ENCODE measurements around the gene ARHGEF17.

ARHGEF17 gene

DNA sequence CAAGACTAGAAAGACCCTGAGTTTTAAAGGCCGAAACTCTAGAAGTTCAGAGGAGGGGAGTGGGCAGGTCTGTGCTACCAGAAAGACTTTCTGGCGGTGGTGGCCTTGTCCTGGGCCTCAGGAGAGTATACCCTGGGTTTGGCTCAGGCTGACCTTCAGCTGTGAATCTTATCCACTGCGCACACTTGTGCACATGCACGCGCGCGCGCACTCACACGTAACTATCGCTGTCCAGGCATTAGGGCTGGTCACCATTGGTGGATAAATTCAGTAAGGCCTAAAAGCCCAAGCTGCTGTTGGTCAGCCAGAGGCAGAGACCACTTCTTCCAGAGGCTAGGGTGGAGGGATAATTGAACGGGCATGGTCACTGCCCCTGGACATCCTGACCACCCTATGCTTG, 25.1 kb downstream of the ARHGEF17 start:
- ChIA-PET POLR2A (ENCODE audit: low non-redundant PET) (no interaction called here), CTCF (interaction anchor here (2.9 to 5.3 kb wide), 2 partner anchors 20 to 27 kb away, joined by 16 to 79 read pairs; no protein-coding TSS in a partner anchor)
- DNase-seq (ENCODE audit: low spot score) = no peak
- peak overlapping the region; percentile 73 for H3K27ac ChIP-seq
- TF ChIP-seq, protein P1, sequence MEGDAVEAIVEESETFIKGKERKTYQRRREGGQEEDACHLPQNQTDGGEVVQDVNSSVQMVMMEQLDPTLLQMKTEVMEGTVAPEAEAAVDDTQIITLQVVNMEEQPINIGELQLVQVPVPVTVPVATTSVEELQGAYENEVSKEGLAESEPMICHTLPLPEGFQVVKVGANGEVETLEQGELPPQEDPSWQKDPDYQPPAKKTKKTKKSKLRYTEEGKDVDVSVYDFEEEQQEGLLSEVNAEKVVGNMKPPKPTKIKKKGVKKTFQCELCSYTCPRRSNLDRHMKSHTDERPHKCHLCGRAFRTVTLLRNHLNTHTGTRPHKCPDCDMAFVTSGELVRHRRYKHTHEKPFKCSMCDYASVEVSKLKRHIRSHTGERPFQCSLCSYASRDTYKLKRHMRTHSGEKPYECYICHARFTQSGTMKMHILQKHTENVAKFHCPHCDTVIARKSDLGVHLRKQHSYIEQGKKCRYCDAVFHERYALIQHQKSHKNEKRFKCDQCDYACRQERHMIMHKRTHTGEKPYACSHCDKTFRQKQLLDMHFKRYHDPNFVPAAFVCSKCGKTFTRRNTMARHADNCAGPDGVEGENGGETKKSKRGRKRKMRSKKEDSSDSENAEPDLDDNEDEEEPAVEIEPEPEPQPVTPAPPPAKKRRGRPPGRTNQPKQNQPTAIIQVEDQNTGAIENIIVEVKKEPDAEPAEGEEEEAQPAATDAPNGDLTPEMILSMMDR (conservative IDR thresholded peaks at IDR 0.05; ENCODE audit: low read depth) = no peak

DNA sequence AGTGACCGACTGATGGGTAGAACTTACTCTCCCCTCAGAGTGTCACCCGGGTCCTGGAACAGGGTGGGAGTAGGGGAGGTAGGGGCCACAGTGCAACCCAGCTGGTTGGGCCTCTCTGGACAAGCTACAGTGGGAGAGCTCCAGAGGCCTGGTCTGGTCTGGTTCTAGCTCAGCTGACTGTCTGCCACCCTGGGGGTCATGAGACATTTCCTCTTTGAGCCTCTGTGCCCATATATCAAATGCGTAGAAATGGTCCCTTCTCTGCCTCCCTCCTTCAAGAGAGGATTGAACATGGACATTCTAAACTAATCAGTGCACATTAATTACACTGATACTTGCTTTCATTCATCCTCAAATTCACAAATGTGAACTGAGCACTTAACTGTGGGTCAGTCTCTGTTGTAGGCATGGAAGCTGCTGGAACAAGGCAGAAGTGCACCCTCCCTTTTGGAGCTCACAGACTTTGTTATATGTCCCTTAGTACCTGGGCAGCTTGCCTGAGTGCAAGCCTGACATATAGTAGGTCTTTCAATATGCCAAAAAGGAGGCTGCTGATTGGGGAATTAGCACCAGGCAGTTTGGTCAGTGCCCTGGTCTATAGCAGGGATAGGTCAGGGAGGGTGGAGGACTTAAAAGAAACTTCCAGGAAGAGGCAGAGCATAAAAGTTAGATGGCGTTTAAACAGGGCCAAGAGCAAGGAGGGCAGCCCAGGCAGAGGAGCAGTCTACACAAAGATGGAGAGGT, 25.7 kb downstream of the ARHGEF17 start:
- POLR2A ChIA-PET (ENCODE audit: low non-redundant PET) = no interaction called here
- no peak for DNase-seq (ENCODE audit: low spot score)
- CTCF ChIA-PET = interaction anchor here (1.3 to 5.3 kb wide), 3 partner anchors 20 to 101 kb away, joined by 3 to 79 read pairs (median 16); no protein-coding TSS in a partner anchor
- TF ChIP-seq, protein P1 (conservative IDR thresholded peaks at IDR 0.05; ENCODE audit: low read depth) = no peak
- H3K27ac ChIP-seq = peak overlapping the region; percentile 73

DNA sequence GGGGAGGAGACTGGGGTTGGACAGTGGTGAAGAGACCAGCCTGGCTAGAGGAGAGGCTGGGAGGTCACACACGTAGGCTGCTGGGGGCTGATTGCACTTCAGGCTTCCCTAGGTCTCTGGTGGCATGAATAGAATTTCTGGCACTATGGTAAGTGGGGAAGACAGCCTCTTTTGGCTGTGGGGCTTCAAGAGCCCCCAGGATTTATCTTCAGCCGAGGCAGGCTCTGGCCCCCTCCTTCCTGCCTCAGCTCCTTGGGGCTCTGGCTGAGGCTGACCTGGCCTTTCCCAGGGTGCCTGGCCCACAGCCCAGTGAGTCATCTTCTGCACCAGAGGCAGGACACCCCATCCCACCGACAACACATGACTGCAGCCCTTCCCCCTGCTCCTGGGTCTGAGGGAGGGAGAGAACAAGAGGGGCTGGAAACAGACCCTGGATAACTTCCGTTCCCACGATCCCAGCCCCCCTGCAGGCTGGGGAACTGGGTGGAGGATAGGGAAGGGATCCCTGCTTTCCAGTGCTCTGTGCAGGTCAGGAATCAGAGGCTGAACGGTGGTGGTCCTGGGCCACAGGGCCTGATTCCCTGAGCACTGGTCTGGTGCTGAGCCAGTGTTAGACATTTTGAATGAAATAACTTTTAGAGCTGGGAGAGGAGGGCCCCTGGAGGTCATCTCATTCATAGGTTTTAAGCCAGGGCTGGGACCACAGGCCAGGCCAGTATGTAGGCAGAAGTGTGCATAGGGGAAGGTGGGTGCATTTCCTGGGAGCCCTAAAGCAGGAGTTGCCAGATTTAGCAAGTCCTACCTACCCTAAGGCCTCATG, 26.5 kb downstream of the ARHGEF17 start:
- peak overlapping the region; percentile 73 for H3K27ac ChIP-seq
- POLR2A ChIA-PET (ENCODE audit: low non-redundant PET) = no interaction called here
- DNase-seq (ENCODE audit: low spot score) = peak; percentile 77
- CTCF ChIA-PET = interaction anchor here (0.6 to 5.3 kb wide), 15 partner anchors 8 to 546 kb away, joined by 3 to 79 read pairs (median 5); no protein-coding TSS in a partner anchor
- TF ChIP-seq, protein P1 (conservative IDR thresholded peaks at IDR 0.05; ENCODE audit: low read depth) = no peak

DNA sequence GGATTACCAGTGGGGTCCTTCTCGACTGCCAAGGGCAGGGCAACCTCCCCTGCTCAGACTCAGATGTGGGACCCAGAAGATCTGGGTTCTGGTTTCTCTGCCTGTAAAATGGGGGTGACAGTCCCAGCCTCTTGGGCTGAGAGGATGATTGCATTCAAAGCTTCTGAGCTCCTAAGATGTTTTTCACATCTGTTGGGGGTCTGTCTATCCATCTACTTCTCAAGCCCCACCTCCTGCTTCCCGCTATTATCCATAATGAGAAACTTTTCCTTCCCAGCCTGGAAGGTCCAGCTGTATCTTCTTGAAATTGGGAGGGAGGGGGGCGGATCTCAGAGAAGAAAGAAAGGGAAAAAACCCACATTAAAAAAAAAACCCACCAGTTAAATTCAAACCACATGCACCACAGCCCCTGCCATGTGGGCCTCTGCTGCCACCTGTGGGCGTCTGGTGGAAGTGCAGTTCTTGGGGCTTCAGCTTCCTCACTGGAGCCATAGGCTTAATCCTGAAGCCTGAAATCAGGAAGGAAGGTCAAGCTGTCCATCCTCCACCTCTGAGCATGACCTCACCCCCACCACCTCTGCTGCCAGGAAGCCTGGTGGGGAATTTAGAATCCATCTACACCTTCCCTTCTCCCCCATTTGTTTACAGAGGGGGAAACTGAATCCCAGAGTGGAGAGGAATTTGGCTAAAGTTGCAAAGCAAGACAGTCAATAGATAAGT, 27.3 kb downstream of the ARHGEF17 start:
- CTCF ChIA-PET = interaction anchor here (0.6 to 5.3 kb wide), 33 partner anchors 8 to 1072 kb away, joined by 3 to 79 read pairs (median 4); no protein-coding TSS in a partner anchor
- DNase-seq (ENCODE audit: low spot score) = peak; percentile 85
- POLR2A ChIA-PET (ENCODE audit: low non-redundant PET) = no interaction called here
- TF ChIP-seq, protein P1 (conservative IDR thresholded peaks at IDR 0.05; ENCODE audit: low read depth) = peak; percentile 98
- peak overlapping the region; percentile 73 for H3K27ac ChIP-seq

DNA sequence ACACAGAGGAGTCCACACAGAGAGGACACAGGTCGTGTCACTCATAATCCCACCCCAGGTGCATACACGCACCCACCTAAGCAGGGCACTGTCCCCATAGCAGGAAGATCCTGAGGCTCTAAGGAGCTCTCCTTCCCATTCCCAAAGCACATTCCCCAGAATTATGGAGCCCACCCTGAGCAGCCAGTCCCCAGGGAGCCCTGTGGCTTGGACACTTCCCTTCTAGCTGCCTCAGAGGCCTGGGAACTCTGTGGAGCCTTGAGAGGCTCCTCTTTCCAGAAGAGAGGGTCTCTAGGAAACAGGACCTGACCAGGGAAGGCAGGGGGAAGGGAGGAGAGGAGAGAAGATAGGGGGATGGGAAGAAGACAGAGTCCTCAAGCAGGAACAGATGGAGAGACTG, 29.8 kb downstream of the ARHGEF17 start:
- CTCF ChIA-PET = interaction anchor here (0.6 to 5.3 kb wide), 2 partner anchors 32 to 788 kb away, joined by 4 to 79 read pairs; no protein-coding TSS in a partner anchor
- POLR2A ChIA-PET (ENCODE audit: low non-redundant PET) = interaction anchor here (0.6 kb wide), 1 partner anchor 24 kb away, joined by 6 read pairs; no protein-coding TSS in a partner anchor
- H3K27ac ChIP-seq = no peak overlapping the region
- TF ChIP-seq, protein P1 (conservative IDR thresholded peaks at IDR 0.05; ENCODE audit: low read depth) = no peak
- DNase-seq (ENCODE audit: low spot score) = no peak

DNA sequence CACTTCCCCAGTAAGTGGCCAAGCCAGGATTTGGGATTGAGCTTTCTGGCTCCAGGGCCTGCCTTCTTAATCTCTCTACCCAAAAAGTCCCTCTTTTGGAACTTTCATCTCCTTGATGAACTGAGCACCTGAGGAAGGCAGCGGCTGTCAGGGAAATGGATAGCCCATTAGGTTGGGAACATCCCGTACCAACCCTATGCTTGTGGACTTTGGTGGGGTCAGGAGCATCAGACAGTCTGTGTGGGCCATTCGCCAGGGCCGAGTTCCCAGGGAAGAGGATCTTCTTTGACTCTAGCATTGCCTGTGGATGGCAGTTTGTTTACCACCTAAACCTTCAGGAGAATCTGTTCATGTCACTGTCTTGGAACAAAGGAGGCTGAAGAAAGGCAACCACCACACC, 30.2 kb downstream of the ARHGEF17 start:
- ChIA-PET CTCF (no interaction called here), POLR2A (ENCODE audit: low non-redundant PET) (no interaction called here)
- H3K27ac ChIP-seq = no peak overlapping the region
- TF ChIP-seq, protein P1 (conservative IDR thresholded peaks at IDR 0.05; ENCODE audit: low read depth) = no peak
- no peak for DNase-seq (ENCODE audit: low spot score)

All from RWPE1 (cell line).